Purkinje cell (primary cell): ENCODE results near the gene RALA. TPM values are rescaled to one million over a fixed set of nuclear protein-coding genes. Genes with fewer than 3 reads are reported as not detected.

Experiments
- polyA plus RNA-seq: library from polyadenylated mRNA; unstranded; fragments of >200 nt; fragmentation: Nextera tagmentation; gene quantifications from 2 replicates; pipeline ENCODE4 v1.2.1, GENCODE V29; 2014

The RALA gene
- polyA plus RNA-seq: 50.7 and 88.0 TPM in 2 replicates

GRCh38 chr7:39623047-39623731 is at the start of gene RALA:
Gene RALA, plus strand, starts transcription at chr7:39623572. Its CDS starts 63,096 bp downstream, at chr7:39686668.

Other genes with a start within 250 kb of the RALA start
- gene YAE1, start 57.2 kb upstream of the RALA start, polyA plus RNA-seq: 47.7 and 77.9 TPM in 2 replicates